ENCODE data around the gene AGAP1.
"Not testable (repeated sequence)": the region's sequence is repeated elsewhere in the genome, so short reads cannot be mapped to it uniquely, and the experiment has no call there.

AGAP1 gene

DNA sequence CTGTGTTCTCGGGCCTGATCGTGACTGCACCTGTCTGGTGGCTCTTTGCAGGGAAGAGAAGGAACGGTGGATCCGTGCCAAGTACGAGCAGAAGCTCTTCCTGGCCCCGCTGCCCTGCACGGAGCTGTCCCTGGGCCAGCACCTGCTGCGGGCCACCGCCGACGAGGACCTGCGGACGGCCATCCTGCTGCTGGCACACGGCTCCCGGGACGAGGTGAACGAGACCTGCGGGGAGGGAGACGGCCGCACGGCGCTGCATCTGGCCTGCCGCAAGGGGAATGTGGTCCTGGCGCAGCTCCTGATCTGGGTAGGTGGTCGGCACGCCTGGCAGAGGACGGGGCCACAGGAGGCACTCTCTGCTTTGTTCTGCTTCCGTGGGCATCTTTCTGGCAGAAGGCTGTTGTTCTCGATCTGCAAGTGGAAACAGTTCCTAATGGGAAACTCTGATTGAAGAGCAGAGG, 626.3 kb downstream of the AGAP1 start:
- no peak for DNase-seq

DNA sequence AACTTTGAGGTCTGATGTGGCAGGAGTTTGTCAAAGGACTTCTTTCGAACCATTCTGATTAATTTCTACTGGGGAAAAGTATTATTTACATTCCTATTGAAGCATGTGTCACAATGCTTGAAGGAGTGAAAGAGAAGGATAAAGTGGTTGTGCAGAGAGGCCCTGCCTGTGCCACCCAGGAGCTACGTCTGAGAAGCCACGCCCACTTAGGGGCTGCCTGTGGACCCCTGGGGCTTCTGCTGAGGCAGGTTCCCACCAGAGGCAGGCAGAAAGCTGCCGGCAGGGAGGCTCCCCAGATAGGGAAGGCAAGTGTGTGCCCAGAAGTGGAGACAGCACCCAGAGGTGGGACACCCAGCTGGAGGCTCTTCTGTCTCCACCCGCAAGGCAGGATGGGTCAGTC, 627.0 kb downstream of the AGAP1 start:
- no peak for DNase-seq

DNA sequence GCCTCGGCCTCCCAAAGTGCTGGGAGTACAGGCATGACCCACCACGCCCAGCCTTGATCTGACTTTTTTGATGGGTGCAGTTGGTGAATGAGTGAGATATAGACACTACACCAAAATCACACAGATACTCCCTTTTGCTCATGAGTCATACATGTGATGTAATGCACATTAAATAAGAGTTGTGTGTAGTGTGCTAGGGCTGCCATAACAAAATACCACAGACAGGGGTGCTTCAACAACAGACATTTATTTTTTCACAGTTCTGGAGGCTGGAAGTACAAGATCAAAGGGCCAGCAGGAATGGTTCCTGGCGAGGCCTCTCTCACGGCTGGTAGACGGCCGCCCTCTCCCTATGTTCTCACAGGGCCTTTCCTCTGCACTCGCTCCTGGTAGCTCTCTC, 627.7 kb downstream of the AGAP1 start:
- DNase-seq: no peak

DNA sequence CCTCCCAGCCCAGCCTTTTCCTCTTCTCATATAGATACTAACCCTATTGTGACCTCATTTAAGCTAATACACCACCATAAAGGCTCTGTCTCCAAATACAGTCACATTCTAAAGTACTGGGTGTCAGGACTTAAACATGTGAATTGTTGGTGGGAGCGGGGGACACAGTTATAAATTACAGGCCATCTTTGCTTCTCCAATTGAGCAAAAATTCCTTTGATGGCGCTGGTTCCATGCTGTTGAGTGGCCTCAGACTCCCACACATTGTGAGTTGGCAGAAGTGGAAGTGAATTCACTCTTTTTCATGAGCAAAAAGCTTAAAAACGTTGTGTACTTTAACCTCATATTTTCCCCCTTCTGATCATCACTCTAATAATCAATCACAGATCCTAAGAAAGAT, 628.4 kb downstream of the AGAP1 start:
- no peak for DNase-seq

DNA sequence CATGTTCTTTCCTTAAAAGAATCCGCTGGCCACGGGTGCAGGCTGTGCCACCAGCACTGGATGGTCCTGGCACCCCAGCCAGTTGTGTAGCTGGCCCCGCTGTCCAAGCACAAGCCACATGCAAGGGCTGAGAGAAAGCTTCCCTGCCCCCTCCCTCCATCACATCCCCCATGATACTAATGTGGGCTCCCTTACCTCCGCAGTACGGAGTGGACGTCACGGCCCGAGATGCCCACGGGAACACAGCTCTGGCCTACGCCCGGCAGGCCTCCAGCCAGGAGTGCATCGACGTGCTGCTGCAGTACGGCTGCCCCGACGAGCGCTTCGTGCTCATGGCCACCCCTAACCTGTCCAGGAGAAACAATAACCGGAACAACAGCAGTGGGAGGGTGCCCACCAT, 629.9 kb downstream of the AGAP1 start:
- no peak for DNase-seq

DNA sequence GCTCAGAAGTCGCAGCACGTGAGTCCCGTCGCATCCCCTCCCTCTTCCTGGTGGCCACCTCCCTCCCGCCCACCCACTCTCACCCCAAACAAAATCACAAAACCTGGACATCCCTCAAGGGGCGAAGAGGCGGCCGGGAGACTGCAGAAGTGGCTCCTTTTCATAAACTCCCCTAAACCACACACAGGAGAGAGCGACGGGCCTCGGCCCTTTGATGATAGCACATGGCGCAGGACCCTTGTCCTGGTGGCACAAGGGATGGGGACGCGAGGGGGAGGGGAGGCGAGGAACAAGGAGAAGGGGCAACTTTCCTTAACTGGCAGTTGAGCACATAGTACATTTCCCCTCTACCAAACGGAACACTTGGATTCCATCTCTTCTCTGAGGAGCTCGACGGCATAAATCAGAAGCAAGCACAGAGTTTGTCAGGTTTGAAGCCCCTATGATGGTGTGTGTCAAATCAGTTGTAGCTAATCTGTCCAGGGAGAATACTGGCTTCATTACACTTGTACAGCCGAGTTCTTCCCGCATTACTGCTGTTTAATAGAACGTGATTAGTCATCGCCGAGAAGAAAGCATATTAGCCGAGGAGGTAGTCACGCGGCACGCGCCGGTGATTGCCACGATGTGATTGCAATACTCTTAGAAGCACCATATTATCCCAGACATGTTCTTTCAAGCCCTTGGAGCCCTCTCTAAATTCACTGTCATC, 630.5 kb downstream of the AGAP1 start:
- DNase-seq: no peak

DNA sequence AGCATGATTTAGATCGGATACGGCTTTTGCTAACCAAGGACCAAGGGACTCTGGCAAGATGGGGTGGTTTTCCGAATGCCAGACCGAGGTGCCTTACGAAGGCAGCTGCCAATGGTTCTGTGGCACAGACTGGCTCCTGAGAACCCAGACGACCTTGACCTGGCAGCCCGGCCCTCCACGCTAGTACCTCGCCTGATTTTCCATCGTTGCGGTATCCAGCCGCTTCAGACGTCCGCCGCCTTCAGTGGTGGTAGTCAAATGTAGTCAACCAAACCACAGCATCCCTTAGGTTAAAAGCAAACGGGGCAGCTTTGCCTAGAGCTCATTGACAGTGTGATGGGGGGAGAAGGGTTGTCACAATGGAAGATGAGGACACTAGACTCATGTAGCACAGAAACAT, 631.7 kb downstream of the AGAP1 start:
- DNase-seq: no peak

DNA sequence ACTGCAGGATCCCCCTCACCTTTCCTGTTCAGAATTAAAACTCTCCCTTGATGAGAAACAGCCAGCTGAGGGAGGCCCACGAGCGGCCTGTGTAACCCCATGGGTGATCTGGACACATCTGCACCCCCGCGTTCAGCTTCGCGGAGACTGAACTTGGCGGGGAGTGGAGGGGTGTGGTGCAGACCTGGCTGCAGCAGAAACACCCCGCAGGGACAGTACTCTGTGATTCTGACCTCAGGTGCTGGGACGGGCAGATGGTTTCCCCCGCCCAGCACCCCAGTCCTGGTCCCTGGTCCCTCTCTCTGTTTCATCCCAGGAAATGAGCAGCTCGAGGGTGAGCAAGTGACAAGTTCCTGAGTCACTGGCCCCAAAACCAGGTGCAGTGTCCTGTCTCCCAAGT, 633.2 kb downstream of the AGAP1 start:
- DNase-seq: no peak

DNA sequence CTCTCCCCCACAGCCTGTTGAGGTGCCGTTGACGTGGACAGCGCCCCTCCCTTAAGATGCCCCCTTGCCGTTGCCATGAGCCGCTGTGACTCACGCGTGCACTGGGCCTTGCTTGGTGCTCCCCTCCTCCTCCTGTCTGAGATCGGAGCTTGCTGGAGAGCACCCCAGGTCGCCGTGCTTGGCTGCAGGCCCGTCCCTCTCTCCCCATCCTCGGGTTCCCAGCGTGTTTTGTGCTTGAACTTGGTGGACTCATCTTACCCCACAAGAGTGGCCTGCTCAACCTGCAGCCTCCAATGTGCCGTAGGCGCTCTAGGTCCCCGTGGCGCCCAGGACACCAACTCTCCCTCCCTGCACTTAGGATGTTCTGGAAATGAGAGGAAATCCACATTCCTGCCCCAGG, 634.5 kb downstream of the AGAP1 start:
- DNase-seq: no peak

DNA sequence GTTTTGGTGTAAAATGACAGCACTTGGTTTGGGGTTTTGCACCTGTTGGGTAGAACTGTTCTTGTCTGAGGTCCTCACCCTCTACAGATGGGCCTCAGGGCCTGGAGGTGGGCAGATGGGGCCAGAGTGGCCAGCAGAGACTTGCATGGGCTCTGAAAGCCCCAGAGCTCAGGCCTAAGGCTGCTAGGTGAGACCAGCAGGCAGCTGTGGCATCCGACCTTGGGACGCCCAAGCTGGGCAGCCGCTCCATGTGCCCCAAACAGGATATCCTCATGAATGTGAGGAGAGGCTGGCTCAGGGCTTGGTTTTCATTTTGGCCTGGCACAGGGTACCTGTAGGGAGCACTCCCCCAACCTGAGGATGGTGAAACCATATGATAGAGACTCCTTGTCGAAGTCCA, 636.1 kb downstream of the AGAP1 start:
- no peak for DNase-seq

DNA sequence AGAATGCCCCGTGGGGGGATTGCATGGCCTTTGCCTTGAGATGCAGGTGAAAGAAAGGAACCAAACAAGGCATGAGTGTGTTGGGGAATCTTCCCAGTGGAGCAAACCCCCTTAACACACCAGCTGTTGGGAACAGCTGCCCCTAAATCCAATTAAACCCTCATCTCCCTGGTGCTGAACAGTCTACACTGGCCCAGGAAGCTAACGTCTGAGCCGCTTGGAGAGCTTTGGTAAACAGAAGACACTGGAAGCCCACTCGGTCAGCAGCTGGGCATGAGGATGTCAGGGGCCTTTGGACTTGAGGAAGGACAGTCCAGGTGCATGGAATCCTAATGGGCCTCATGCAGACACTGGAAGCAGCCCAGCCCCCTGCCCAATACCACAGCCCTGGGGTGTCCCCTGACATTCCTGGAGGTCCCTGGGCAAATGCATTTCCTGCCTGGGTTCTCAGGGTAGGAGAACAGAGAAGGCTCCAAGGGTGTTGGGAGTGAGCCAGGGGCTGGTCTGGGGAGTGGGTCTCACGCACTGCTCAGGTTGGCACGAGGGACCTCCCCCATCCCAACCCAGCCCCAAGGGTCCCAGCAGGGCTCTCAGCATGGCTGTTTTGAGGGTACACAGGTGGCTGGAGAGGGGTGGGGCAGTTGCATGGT, 636.6 kb downstream of the AGAP1 start:
- DNase-seq: no peak

DNA sequence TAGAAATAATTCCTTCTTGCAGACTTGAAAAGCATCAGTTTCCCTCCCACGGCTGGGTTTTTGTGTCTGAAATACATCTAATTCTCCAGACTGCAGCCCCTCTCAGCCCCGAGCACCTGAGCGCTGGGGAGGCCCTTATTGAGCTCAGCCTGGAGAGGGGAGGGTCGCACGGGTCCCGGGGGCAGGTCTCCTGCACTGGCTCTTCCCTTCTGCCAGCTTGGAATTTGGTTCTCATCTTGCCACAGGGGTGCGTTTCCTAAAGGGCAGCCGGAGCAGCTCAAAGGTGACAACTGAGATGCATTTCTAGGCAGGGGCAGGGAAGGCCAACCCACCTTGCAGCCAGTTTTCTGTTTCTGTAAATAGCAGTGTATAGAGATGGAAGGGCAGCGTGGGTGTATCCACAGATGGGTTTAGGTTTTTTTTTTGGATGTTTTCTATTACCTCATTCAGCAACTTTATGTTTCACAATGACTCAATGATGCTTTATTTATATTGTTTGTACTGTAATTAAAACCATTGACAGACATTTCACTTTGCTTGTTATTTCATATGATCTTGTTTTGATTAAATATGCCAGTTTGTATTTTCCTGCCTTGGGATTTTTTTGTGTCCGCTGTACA, 637.3 kb downstream of the AGAP1 start:
- DNase-seq: no peak

DNA sequence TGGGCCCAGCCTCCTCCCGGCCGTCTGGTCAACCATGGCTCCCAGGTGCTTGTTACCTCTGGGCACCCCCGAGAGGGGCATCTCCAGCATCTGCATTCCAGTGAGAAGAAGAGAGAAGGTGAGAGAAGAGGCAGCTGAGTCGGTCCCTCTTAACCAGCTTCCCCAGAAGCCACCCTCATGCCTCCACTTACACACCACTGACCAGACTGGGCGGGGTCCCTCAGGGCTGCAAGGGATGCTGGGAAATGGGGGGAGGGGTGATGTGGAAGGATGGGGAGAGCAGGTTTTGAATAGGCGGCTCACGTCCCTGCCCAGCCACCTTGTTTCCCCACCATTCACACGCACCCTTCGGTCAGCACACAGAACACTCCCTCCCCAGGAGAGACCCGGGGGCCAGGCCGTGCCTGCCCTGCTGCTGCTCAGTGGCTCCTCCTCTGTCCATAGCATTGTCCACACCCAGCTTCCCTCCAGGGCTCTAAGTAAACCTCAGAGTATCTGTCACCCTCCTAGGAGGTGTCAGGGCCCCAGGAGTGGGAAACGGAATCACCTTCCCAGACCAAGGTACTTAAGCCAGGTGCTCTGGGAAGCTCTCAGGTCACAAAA, 639.7 kb downstream of the AGAP1 start:
- no peak for DNase-seq

DNA sequence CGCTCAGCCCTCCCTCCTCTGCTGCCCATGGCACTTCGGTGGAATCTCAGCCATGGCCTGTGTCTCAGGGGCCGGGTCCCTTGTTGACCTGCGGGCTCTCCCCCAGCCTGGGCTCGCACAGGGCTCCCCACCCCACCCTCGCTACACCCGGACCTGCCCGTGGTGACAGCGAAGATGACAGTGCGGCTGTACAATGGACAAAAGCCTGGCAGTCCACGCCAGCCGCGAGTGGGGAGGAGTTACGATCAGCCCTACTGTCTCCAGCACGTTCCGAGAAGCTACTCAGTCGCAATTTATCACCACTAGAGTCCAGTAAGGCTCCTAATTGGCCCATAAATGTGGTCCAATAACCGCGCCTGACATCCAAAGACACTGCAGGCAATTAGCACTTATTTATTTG, 642.7 kb downstream of the AGAP1 start:
- DNase-seq: no peak

DNA sequence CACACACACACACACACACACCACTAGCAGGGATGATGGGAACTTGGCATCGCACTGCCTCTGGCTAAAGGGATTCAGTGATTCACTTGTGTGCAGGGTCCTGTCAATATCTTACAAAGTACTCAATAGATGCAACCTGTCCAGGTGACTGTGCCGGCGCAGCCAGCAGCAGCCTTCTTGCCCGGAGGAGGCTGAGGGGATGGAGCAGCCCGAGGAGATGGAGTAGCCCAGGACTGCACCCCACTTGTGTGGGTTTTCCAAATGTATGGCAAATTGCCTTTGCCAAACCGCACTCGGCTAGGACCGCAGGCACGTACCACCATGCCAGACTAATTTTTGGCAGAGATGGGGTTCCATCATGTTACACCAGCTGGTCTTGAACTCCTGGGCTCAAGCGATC, 643.2 kb downstream of the AGAP1 start:
- DNase-seq: no peak

DNA sequence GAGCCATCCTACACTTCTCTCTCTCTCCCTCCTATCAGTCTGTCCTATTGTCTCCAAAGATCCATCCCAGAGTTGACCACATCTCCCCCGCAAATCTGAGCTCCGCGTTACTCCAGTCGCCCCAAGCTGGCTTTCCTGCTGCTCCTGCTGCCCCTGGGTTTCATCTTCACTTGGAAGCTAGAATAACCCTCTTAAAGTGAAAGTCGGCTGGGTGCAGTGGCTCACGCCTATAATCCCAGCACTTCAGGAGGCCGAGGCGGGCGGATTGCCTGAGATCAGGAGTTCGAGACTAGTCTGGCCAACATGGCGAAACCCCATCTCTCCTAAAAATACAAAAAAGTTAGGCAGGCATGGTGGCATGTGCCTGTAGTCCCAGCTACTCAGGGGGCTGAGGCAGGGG, 647.8 kb downstream of the AGAP1 start:
- DNase-seq: not testable (repeated sequence)

DNA sequence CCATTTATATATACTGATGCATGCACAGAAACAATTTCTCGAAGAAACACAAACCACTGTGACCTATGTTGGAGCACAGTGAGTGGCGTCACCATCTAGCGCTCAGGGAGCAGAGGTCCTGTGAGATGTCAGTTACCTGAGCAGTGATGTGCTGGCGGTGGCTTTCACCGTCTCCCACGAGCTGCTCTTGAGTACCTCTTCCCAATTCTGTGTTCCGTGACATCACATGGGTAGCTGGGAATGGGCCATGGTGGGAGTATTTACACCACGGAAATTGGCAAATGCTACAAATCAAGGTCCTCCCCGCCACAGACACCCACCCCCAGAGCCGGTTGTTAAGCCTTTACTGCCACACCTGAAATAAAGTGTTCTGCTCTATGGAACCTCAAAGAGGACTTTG, 650.0 kb downstream of the AGAP1 start:
- no peak for DNase-seq

DNA sequence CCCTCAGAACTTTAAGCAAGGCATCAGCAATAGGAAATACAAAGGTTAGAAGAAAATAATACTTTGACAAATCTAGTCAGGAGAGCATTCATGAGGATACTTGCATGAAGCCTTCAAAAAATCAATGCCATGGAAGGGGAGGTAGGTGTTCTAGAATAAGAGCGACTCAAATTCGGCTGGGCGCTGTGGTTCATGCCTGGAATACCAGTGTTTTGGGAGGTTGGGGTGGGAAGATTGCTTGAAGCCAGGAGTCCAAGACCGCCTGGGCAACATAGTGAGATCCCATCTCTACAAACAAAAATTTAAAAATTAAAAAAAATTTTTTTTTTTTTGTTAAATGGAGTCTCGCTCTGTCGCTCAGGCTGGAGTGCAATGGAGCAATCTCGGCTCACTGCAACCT, 652.6 kb downstream of the AGAP1 start:
- DNase-seq: no peak

DNA sequence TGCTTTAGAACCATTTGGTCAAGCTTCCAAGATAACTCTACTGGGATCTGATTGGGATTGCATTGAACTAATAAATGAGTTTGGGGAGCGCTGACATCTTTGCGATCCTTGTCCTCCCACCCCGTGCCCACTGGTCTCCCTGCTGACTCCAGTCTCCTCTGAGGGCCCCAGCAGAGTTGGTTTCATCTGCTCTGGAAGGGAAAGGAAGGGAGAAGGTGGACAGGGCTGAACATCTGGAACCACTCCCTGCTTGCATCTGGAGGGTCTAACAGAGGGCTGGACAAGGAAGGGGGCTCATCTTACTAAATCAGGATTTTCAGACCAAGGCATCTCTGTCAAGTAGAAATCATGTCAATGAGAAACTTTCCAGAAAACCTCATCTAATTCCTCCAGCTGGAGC, 661.6 kb downstream of the AGAP1 start:
- no peak for DNase-seq

DNA sequence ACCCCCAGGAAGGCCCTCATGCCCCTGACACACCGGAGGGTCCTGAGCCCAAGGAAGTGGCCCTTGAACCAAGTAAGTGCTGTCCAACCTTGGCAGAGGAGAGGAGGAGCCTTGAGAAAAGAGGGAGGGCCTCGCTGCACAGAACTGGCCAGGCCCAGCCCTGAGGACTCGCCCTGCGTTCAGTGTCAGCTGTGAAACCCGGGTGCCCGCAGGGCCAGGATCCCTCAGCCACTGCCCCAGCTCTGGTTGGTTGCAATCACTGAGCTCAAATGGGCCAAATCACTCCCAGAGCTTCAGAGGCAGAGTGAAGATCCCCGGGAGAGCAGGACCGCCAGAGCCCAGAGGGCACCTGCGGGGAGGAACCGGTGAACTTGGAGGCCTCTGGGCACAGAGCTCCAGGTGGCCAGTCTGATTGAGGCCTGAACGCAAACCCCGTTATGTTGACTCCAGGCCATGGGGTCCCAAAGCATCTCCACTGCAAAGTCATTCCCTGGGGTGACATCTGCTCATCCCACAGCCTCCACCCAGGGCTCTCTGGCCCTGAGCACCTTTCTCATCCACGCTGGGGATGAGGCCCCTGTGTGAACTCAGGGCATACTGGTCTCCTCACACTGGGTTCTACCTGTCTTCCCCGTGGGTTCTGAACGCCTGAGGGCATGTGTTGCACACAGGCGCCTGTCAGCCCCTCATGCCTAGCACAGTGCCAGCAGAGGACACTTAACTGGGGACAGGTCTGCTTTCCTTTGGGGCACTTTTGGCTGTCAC, 662.4 kb downstream of the AGAP1 start:
- no peak for DNase-seq

DNA sequence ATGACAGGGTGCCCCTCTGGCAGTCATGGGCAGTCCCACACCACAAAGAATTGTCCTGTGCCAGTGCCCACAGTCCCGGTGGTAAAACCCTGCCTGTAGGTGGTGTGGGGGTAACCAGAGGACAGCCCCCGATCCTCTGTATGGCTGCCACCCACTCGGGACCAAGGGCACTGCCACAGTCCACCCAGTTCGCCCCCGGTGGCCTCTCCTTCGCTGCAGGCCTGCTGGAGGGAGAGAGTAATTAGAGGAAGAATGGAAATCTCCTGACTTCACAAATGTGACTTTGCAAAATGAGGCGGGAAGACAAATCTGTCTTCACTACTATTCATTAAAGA, 663.0 kb downstream of the AGAP1 start:
- DNase-seq: no peak

DNA sequence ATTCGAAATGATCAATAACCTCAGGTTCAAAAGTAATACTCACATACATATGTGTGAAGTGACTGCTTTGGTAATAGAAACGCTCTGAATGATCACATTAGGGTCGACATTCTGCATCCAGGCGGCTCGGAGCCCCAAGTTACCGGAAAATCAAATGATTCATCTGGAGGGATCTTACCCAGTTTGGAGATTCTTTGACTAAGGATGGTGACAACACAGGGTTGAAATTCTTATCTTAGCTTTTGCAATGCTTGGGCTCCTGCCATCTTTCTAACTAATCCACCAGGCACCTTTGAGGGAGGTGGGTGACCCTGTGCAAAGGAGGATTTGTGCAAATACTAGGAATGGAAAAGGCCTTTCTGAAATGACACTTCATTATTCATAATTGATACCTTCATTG, 663.5 kb downstream of the AGAP1 start:
- DNase-seq: no peak

DNA sequence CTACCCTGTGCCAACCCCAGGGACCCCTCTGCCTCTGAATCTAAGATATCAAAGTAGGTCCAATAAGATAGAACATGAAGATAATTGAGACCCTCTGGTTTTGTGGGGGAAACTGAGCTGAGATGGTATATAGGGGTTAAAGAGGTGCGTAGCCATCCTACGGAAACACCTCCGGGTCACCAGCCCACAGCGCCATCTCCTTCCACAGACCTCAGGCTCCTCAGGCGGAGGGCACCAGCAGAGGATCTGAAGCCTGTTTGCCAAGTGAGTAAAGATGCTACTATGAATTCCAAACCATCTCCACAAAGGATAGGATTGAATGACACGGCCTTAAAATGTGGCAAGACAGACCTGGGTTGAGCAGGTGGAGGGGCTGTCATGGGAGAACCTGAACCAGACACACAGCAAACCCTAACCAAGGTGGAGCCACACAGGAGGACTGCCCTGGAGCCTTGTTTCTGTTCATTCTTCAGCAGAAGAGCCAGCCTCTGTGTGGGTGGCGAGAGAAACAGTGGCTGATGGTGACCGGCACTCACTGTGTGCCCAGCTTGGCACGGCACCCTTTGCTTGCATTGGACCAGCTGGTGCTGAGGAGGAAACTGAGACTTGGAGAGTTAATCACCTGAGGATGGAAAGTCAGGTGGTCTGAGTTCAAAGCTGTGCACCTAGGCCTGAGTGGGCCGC, 664.1 kb downstream of the AGAP1 start:
- DNase-seq: no peak

Data from central memory CD4-positive, alpha-beta T cell (primary cell).